GM19035 (cell line): ENCODE data around the gene ERF.

Experiments
- ATAC-seq: cut with Tn5 transposase; IDR thresholded peaks from one replicate; pipeline ENCODE4 v1.9.1; 2021; ENCODE audit not compliant: unreplicated experiment

Gene ERF

GRCh38 chr19:42217520-42218437 lies 37.1 kb downstream of the ERF start, which contains the start of gene DEDD2:
Gene DEDD2 (minus strand): TSS chr19:42217677. CDS start chr19:42217007, 670 bp downstream.
- peak; percentile 68 for ATAC-seq

GRCh38 chr19:42216653-42217519 lies 38.0 kb downstream of the ERF start:
- ATAC-seq: peak; percentile 23

- ATAC-seq: no peak
Measured at GRCh38 chr19:42214810-42215485, 40.0 kb downstream of the ERF start.

GRCh38 chr19:42212886-42213285 lies 42.0 kb downstream of the ERF start:
- ATAC-seq: no peak

GRCh38 chr19:42208612-42209011 lies 46.3 kb downstream of the ERF start:
- ATAC-seq: no peak

GRCh38 chr19:42207767-42208271 lies 47.1 kb downstream of the ERF start:
- ATAC-seq: no peak

- ATAC-seq: no peak
Measured at GRCh38 chr19:42206871-42207755, 47.8 kb downstream of the ERF start.

- ATAC-seq: no peak
Measured at GRCh38 chr19:42204664-42205063, 50.3 kb downstream of the ERF start.

GRCh38 chr19:42203700-42204099 lies 51.2 kb downstream of the ERF start:
- ATAC-seq: no peak

GRCh38 chr19:42202290-42202880 lies 52.5 kb downstream of the ERF start:
- ATAC-seq: no peak

GRCh38 chr19:42201489-42202289 lies 53.2 kb downstream of the ERF start:
- no peak for ATAC-seq

- ATAC-seq: no peak
Measured at GRCh38 chr19:42200116-42200715, 54.7 kb downstream of the ERF start.

GRCh38 chr19:42199440-42200115 lies 55.4 kb downstream of the ERF start:
- ATAC-seq: peak; percentile 37

- ATAC-seq: peak; percentile 50
Measured at GRCh38 chr19:42198676-42199439, 56.1 kb downstream of the ERF start.
